ENCODE results near the gene SLC37A1.

- TF ChIP-seq CTCF (conservative IDR thresholded peaks at IDR 0.05 in 1 of 2, IDR thresholded peaks at IDR 0.05 in 1 of 2; ENCODE audit: extremely low read depth in 1 of 2, insufficient read depth in 1 of 2, low read depth in 1 of 2, low read length in 2 of 2) (no peak), EZH2 (IDR thresholded peaks at IDR 0.05; ENCODE audit: borderline replicate concordance, low read length) (no peak)
Observed at GRCh38 chr21:42475036-42475435, 38.6 kb upstream of the SLC37A1 start.
